HEK293 (cell line): ENCODE results near the gene NMNAT2.

ENCODE experiments used
- CTCF ChIA-PET: fragments of 350-600 bp; formaldehyde crosslinking; extraction: SDS; loops from one replicate; lab custom pipeline; 2021; ENCODE audit warnings: antibody characterized with exemption; lab: Yijun Ruan, JAX
- POLR2A ChIA-PET: fragments of 300-600 bp; formaldehyde crosslinking; extraction: SDS; loops from one replicate; lab custom pipeline; 2020; ENCODE audit warnings: antibody characterized with exemption, inconsistent platforms; lab: Yijun Ruan, JAX
- H3K27ac ChIP-seq: fragments of 200-500 bp; sonication (Bioruptor generic); 2 replicates; pipeline ENCODE4 v1.5.1; 2014; ENCODE audit warnings: low read depth, low read length, control low read depth, inconsistent platforms; ENCODE audit errors: extremely low read depth
- H3K36me3 ChIP-seq, 2 experiments: fragments of 200-500 bp in 1 of 2; sonication (Bioruptor generic) in 1 of 2; 1 replicate in 1 of 2; 2 replicates in 1 of 2; pipeline ENCODE4 v1.5.1; 2014 to 2017; ENCODE audit warnings: inconsistent platforms in 2 of 2, low read length in 2 of 2; ENCODE audit not compliant: control insufficient read depth in 2 of 2, insufficient read depth in 1 of 2
- H3K4me1 ChIP-seq: fragments of 200-500 bp; sonication (Bioruptor generic); 2 replicates; pipeline ENCODE4 v1.5.1; 2014; ENCODE audit warnings: mild to moderate bottlenecking, low read length, inconsistent platforms; ENCODE audit not compliant: control insufficient read depth, insufficient read depth
- H3K4me3 ChIP-seq: 2 replicates; pipeline ENCODE4 v1.5.1; 2011; ENCODE audit warnings: low read depth, mild to moderate bottlenecking, control low read depth, low read length, moderate library complexity
- H3K9me3 ChIP-seq: fragments of 200-500 bp; sonication (Bioruptor generic); 2 replicates; pipeline ENCODE4 v1.5.1; 2014; ENCODE audit warnings: low read depth, low read length, inconsistent platforms; ENCODE audit not compliant: control insufficient read depth, insufficient read depth
- GLI4 ChIP-seq: fragments of 450-650 bp; formaldehyde crosslinking; IDR thresholded peaks from 2 replicates; pipeline ENCODE4 v1.5.1; 2016; ENCODE audit warnings: missing biosample characterization, missing genetic modification characterization
- INSM2 ChIP-seq: fragments of 450-650 bp; formaldehyde crosslinking; IDR thresholded peaks from 2 replicates; pipeline ENCODE4 v1.5.1; 2016; ENCODE audit warnings: missing biosample characterization, missing genetic modification characterization
- KLF17 ChIP-seq: fragments of 450-650 bp; formaldehyde crosslinking; IDR thresholded peaks from 2 replicates; pipeline ENCODE4 v1.5.1; 2016; ENCODE audit warnings: missing biosample characterization, missing genetic modification characterization
- KLF7 ChIP-seq: fragments of 450-650 bp; formaldehyde crosslinking; IDR thresholded peaks from 2 replicates; pipeline ENCODE4 v1.5.1; 2016; ENCODE audit warnings: missing biosample characterization, missing genetic modification characterization, borderline replicate concordance
- MEIS1 ChIP-seq: sonication (generic); formaldehyde crosslinking; IDR thresholded peaks from 2 replicates; pipeline ENCODE4 v1.8.1; 2022; ENCODE audit warnings: missing genetic modification reagents, mild to moderate bottlenecking, borderline replicate concordance
- SCRT2 ChIP-seq: fragments of 450-650 bp; formaldehyde crosslinking; IDR thresholded peaks from 2 replicates; pipeline ENCODE4 v1.5.1; 2016; ENCODE audit warnings: missing biosample characterization, missing genetic modification characterization
- SP3 ChIP-seq: fragments of 450-650 bp; formaldehyde crosslinking; IDR thresholded peaks from 2 replicates; pipeline ENCODE4 v1.5.1; 2016; ENCODE audit warnings: missing biosample characterization, missing genetic modification characterization
- ZBTB17 ChIP-seq: fragments of 450-650 bp; formaldehyde crosslinking; IDR thresholded peaks from 2 replicates; pipeline ENCODE4 v1.5.1; 2016; ENCODE audit warnings: missing biosample characterization, missing genetic modification characterization
- ZBTB44 ChIP-seq: fragments of 450-650 bp; IDR thresholded peaks from 2 replicates; pipeline ENCODE4 v1.5.1; 2018; ENCODE audit warnings: missing biosample characterization, mild to moderate bottlenecking, missing genetic modification characterization
- ZNF112 ChIP-seq: fragments of 450-650 bp; formaldehyde crosslinking; IDR thresholded peaks from 2 replicates; pipeline ENCODE4 v1.5.0; 2017; ENCODE audit warnings: missing biosample characterization, missing genetic modification characterization
- ZNF114 ChIP-seq: fragments of 450-650 bp; formaldehyde crosslinking; IDR thresholded peaks from 2 replicates; pipeline ENCODE4 v1.5.0; 2017; ENCODE audit warnings: missing biosample characterization, missing genetic modification characterization
- ZNF121 ChIP-seq: fragments of 450-650 bp; formaldehyde crosslinking; IDR thresholded peaks from 2 replicates; pipeline ENCODE4 v1.5.1; 2016; ENCODE audit warnings: missing biosample characterization, missing genetic modification characterization
- ZNF19 ChIP-seq: fragments of 450-650 bp; formaldehyde crosslinking; IDR thresholded peaks from 2 replicates; pipeline ENCODE4; 2016; ENCODE audit warnings: missing biosample characterization, missing genetic modification characterization, low read depth
- ZNF202 ChIP-seq: fragments of 450-650 bp; formaldehyde crosslinking; IDR thresholded peaks from 2 replicates; pipeline ENCODE4 v1.5.1; 2016; ENCODE audit warnings: missing biosample characterization, missing genetic modification characterization, borderline replicate concordance
- ZNF221 ChIP-seq: fragments of 450-650 bp; formaldehyde crosslinking; IDR thresholded peaks from 2 replicates; pipeline ENCODE4 v1.5.1; 2017; ENCODE audit warnings: missing biosample characterization, missing genetic modification characterization, borderline replicate concordance
- ZNF24 ChIP-seq: fragments of 450-650 bp; formaldehyde crosslinking; IDR thresholded peaks from 2 replicates; pipeline ENCODE4 v1.5.1; 2016; ENCODE audit warnings: missing biosample characterization, missing genetic modification characterization
- ZNF266 ChIP-seq: fragments of 450-650 bp; formaldehyde crosslinking; IDR thresholded peaks from 2 replicates; pipeline ENCODE4 v1.5.1; 2016; ENCODE audit warnings: missing biosample characterization, missing genetic modification characterization, low read depth
- ZNF280D ChIP-seq: fragments of 450-650 bp; formaldehyde crosslinking; IDR thresholded peaks from 2 replicates; pipeline ENCODE4 v1.5.1; 2016; ENCODE audit warnings: missing biosample characterization, missing genetic modification characterization
- ZNF366 ChIP-seq: fragments of 450-650 bp; formaldehyde crosslinking; conservative IDR thresholded peaks from 2 replicates; pipeline ENCODE4 v1.5.1; 2016; ENCODE audit warnings: missing biosample characterization, missing genetic modification characterization
- ZNF560 ChIP-seq: fragments of 450-650 bp; formaldehyde crosslinking; IDR thresholded peaks from 2 replicates; pipeline ENCODE4 v1.5.1; 2017; ENCODE audit warnings: missing biosample characterization, missing genetic modification characterization, borderline replicate concordance
- ZNF561 ChIP-seq: fragments of 450-650 bp; IDR thresholded peaks from 2 replicates; pipeline ENCODE4 v1.5.1; 2018; ENCODE audit warnings: missing biosample characterization, missing genetic modification characterization, borderline replicate concordance
- ZNF596 ChIP-seq: fragments of 450-650 bp; IDR thresholded peaks from 2 replicates; pipeline ENCODE4 v1.5.0; 2018; ENCODE audit warnings: missing biosample characterization, mild to moderate bottlenecking, missing genetic modification characterization, moderate library complexity
- ZNF624 ChIP-seq: fragments of 450-650 bp; formaldehyde crosslinking; IDR thresholded peaks from 2 replicates; pipeline ENCODE4 v1.5.1; 2017; ENCODE audit warnings: missing biosample characterization, missing genetic modification characterization
- ZNF658 ChIP-seq: fragments of 450-650 bp; formaldehyde crosslinking; IDR thresholded peaks from 2 replicates; pipeline ENCODE4; 2016; ENCODE audit warnings: missing biosample characterization, missing genetic modification characterization
- ZNF660 ChIP-seq: fragments of 450-650 bp; IDR thresholded peaks from 2 replicates; pipeline ENCODE4 v1.5.1; 2018; ENCODE audit warnings: missing biosample characterization, mild to moderate bottlenecking, missing genetic modification characterization
- ZNF677 ChIP-seq: fragments of 450-650 bp; IDR thresholded peaks from 2 replicates; pipeline ENCODE4 v1.5.0; 2018; ENCODE audit warnings: missing biosample characterization, mild to moderate bottlenecking, missing genetic modification characterization, moderate library complexity
- ZNF701 ChIP-seq: fragments of 450-650 bp; formaldehyde crosslinking; IDR thresholded peaks from 2 replicates; pipeline ENCODE4 v1.5.1; 2016; ENCODE audit warnings: missing biosample characterization, missing genetic modification characterization
- ZNF707 ChIP-seq: fragments of 450-650 bp; formaldehyde crosslinking; IDR thresholded peaks from 2 replicates; pipeline ENCODE4 v1.5.1; 2016; ENCODE audit warnings: missing biosample characterization, missing genetic modification characterization
- ZNF837 ChIP-seq: fragments of 450-650 bp; formaldehyde crosslinking; IDR thresholded peaks from 2 replicates; pipeline ENCODE4 v1.5.1; 2016; ENCODE audit warnings: missing biosample characterization, missing genetic modification characterization
- ZSCAN23 ChIP-seq: fragments of 450-650 bp; formaldehyde crosslinking; IDR thresholded peaks from 2 replicates; pipeline ENCODE4 v1.5.1; 2016; ENCODE audit warnings: missing biosample characterization, missing genetic modification characterization
- ZSCAN30 ChIP-seq: fragments of 450-650 bp; IDR thresholded peaks from 2 replicates; pipeline ENCODE4 v1.5.1; 2018; ENCODE audit warnings: missing biosample characterization, mild to moderate bottlenecking, missing genetic modification characterization, moderate library complexity

Gene NMNAT2

GRCh38 chr1:183416850-183417771 is 1.1 kb downstream of the NMNAT2 start:
- peak overlapping the region; percentile 40 for H3K4me3 ChIP-seq
- CTCF ChIA-PET: no interaction called here
- TF ChIP-seq ZBTB17 (tag by site-specific recombination): peak; percentile 89
- no peak for TF ChIP-seq ZNF707 (tag by site-specific recombination)
- 0 out of 2 replicates have a peak, but pooled peaks have one; percentile 11 for TF ChIP-seq ZNF596
- TF ChIP-seq ZNF202 (tag by site-specific recombination): no peak
- peak; percentile 73; the same call in 1 of the 2 replicates for TF ChIP-seq ZNF660 (tag by site-specific recombination)
- TF ChIP-seq SP3 (tag by site-specific recombination): no peak
- TF ChIP-seq SCRT2 (tag by site-specific recombination): no peak
- TF ChIP-seq ZNF114 (tag by site-specific recombination): no peak
- TF ChIP-seq ZNF221: no peak
- no peak; the same call in 1 of the 2 replicates for TF ChIP-seq ZNF24
- no peak for TF ChIP-seq MEIS1
- no peak for TF ChIP-seq ZNF19 (tag by site-specific recombination)
- no peak for TF ChIP-seq ZNF280D (tag by site-specific recombination)
- TF ChIP-seq ZNF266 (tag by site-specific recombination): no peak
- no peak for TF ChIP-seq KLF17 (tag by site-specific recombination)
- TF ChIP-seq ZNF121 (tag by site-specific recombination): peak; percentile 84; the same call in 1 of the 2 replicates
- no peak for TF ChIP-seq ZNF560 (tag by site-specific recombination)
- TF ChIP-seq INSM2 (tag by site-specific recombination): no peak
- TF ChIP-seq ZNF561 (tag by site-specific recombination): peak; percentile 54; the same call in 1 of the 2 replicates
- TF ChIP-seq ZBTB44 (tag by site-specific recombination): no peak
- TF ChIP-seq ZNF624: no peak
- TF ChIP-seq ZNF837 (tag by site-specific recombination): no peak
- no peak for TF ChIP-seq ZNF677 (tag by site-specific recombination)
- no peak for TF ChIP-seq ZSCAN30 (tag by site-specific recombination)
- no peak for TF ChIP-seq KLF7 (tag by site-specific recombination)
- TF ChIP-seq ZNF112 (tag by site-specific recombination): no peak
- peak; percentile 5; the same call in 1 of the 2 replicates for TF ChIP-seq ZNF366 (tag by site-specific recombination)
- no peak for TF ChIP-seq ZNF701 (tag by site-specific recombination)
- TF ChIP-seq GLI4 (tag by site-specific recombination): no peak
- peak; percentile 56; the same call in 1 of the 2 replicates for TF ChIP-seq ZSCAN23 (tag by site-specific recombination)
- TF ChIP-seq ZNF658 (tag by site-specific recombination): no peak

More at GRCh38 chr1:183416850-183417771, 1.1 kb downstream of the NMNAT2 start:
- no peaks in the 10 kb centered on the region; the same call in 1 of the 2 replicates for H3K4me1 ChIP-seq
- H3K9me3 ChIP-seq: no peaks in the 10 kb centered on the region
- no peaks in the 10 kb centered on the region for H3K36me3 ChIP-seq
- POLR2A ChIA-PET: no interaction called here
- H3K27ac ChIP-seq: no peak overlapping the region
